ENCODE results near the gene MICAL3. TPM values are rescaled to one million over a fixed set of nuclear protein-coding genes. Genes with fewer than 3 reads are reported as not detected.

The MICAL3 gene
- total RNA-seq, 4 donors from 2014 or later, result 84.2 to 290 (median 151) TPM

DNA sequence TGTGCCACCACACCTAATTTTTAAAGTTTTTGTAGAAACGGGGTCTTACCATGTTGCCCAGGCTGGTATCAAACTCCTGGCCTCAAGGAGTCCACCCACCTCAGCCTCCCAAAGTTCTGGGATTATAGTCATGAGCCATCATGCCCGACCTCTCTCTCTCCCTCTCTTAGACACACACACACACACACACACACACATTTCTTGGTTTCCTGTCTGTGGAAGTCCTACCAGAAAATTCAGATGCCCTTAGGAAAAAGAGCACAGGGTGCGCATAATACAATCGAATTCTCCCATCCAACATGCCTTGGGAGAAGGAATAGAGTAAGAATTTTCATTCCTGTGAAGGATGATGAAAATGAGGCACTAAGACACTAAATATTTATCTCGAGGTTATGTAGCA lies 10.4 kb downstream of the MICAL3 start:
- in situ Hi-C loops (cut with MboI; ENCODE audit: low pct_ligation_motif_present in 1 of 4, low pct_unique_long_range_greater_than_20kb in 1 of 4, low sequenced_read_pairs in 3 of 4) (no loop called here), intact Hi-C loops (cut with DNase I; ENCODE audit: low total_unique reads) (no loop called here)
- 69% methylated on average over 5 of the region's 5 CpGs; no CpG with 5 or more reads in 1 of the 2 donors for WGBS, 2 donors (ENCODE audit: low coverage in 1 of 2)
- H3K4me1 ChIP-seq, result no peaks in the 10 kb centered on the region
- no peak for DNase-seq
- no peak overlapping the region for H3K27ac ChIP-seq
- no peak overlapping the region for H3K4me3 ChIP-seq
- H3K27me3 ChIP-seq, result no peaks in the 10 kb centered on the region
- no peaks in the 10 kb centered on the region for H3K9me3 ChIP-seq
- TF ChIP-seq POLR2A (IDR thresholded peaks at IDR 0.05), result no peak
- no peak for TF ChIP-seq POLR2AphosphoS5 (IDR thresholded peaks at IDR 0.05)
- no peak for TF ChIP-seq EP300 (IDR thresholded peaks at IDR 0.05; ENCODE audit: low read depth)
- TF ChIP-seq CTCF (IDR thresholded peaks at IDR 0.05), result no peak
- no peaks in the 10 kb centered on the region for H3K36me3 ChIP-seq

DNA sequence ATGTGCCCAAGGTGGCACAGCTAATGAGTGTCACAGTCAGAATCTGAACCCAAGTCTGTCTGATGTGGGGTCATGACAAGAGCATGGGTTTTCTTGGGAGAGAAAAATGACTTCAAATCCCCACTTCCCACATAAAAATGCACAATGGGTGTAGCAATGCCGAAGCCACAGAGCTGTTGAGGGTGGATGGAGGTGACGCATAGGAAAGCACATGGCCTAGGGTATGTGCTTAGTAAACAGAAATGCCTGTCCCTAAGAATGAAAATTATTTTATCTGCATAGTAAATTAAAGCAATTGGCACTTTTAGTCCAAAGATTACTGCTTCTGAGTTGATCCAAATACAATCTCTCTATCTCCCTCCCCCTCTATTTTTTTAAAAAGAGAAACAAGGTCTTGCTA lies 10.9 kb downstream of the MICAL3 start:
- H3K4me1 ChIP-seq, result no peaks in the 10 kb centered on the region
- no peak for DNase-seq
- H3K9me3 ChIP-seq, result no peaks in the 10 kb centered on the region
- intact Hi-C loops (cut with DNase I; ENCODE audit: low total_unique reads) (no loop called here), in situ Hi-C loops (cut with MboI; ENCODE audit: low pct_ligation_motif_present in 1 of 4, low pct_unique_long_range_greater_than_20kb in 1 of 4, low sequenced_read_pairs in 3 of 4) (no loop called here)
- H3K27ac ChIP-seq, result no peak overlapping the region
- no peak for TF ChIP-seq POLR2AphosphoS5 (IDR thresholded peaks at IDR 0.05)
- TF ChIP-seq POLR2A (IDR thresholded peaks at IDR 0.05), result no peak
- no peak for TF ChIP-seq CTCF (IDR thresholded peaks at IDR 0.05)
- no peak for TF ChIP-seq EP300 (IDR thresholded peaks at IDR 0.05; ENCODE audit: low read depth)
- WGBS, 2 donors (ENCODE audit: low coverage in 1 of 2), result 96% methylated on average over 2 of the region's 2 CpGs; no CpG with 5 or more reads in 1 of the 2 donors
- no peaks in the 10 kb centered on the region for H3K36me3 ChIP-seq
- H3K4me3 ChIP-seq, result no peak overlapping the region
- no peaks in the 10 kb centered on the region for H3K27me3 ChIP-seq

DNA sequence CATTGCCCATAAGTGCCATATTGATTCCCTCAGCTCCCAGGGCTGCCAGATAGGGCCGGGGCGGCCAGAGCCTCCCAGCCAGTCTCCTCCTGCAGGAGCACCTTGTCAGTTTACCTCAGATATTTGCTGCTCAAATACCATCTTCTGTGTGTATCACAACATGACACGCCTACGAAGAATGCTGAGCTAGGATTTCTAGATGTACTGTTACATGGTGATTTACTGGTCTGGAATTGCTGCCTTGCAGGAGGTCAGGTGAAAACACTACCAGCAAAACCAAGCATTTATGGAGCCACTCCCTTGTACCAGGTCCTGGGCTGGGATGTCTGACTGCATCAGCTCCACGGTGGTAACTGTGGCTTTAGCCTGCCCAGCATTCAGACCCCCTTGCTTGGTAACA lies 11.8 kb downstream of the MICAL3 start:
- Histone ChIP-seq H3K9me3 (no peaks in the 10 kb centered on the region), H3K36me3 (no peaks in the 10 kb centered on the region), H3K4me3 (no peak overlapping the region), H3K27me3 (no peaks in the 10 kb centered on the region), H3K27ac (no peak overlapping the region), H3K4me1 (no peaks in the 10 kb centered on the region)
- DNase-seq, result no peak
- 85% methylated on average over 5 of the region's 5 CpGs; no CpG with 5 or more reads in 1 of the 2 donors for WGBS, 2 donors (ENCODE audit: low coverage in 1 of 2)
- intact Hi-C loops (cut with DNase I; ENCODE audit: low total_unique reads), result no loop called here
- in situ Hi-C loops (cut with MboI; ENCODE audit: low pct_ligation_motif_present in 1 of 4, low pct_unique_long_range_greater_than_20kb in 1 of 4, low sequenced_read_pairs in 3 of 4), result no loop called here
- TF ChIP-seq EP300 (IDR thresholded peaks at IDR 0.05; ENCODE audit: low read depth) (no peak), CTCF (IDR thresholded peaks at IDR 0.05) (no peak), POLR2A (IDR thresholded peaks at IDR 0.05) (no peak), POLR2AphosphoS5 (IDR thresholded peaks at IDR 0.05) (no peak)

DNA sequence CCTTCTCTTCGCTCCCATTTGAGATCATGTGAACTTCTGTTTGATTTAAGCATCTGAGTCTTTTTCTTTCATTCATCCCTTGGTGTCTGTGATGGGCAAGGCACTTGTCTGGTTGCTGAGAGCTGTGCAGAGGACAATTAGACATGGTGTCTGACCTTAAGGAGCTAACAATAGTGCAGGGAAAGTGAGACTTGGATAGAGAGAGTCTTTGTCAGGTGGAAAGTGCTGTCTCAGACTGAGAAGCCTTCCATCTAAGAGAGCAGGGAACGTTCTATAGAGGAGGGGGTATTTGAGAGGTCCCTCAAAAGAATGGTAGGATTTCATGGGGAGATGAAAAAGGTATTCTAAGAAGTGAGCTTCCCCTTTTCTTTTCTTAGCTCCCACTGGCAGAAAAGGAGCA lies 14.1 kb downstream of the MICAL3 start:
- H3K4me1 ChIP-seq, result peaks cover 0 to 3% (median 0%) of the 10 kb centered on the region in 4 donors
- intact Hi-C loops (cut with DNase I; ENCODE audit: low total_unique reads) (no loop called here), in situ Hi-C loops (cut with MboI; ENCODE audit: low pct_ligation_motif_present in 1 of 4, low pct_unique_long_range_greater_than_20kb in 1 of 4, low sequenced_read_pairs in 3 of 4) (no loop called here)
- H3K27ac ChIP-seq, result no peak overlapping the region
- TF ChIP-seq EP300 (IDR thresholded peaks at IDR 0.05; ENCODE audit: low read depth), result no peak
- no peak for TF ChIP-seq POLR2AphosphoS5 (IDR thresholded peaks at IDR 0.05)
- TF ChIP-seq POLR2A (IDR thresholded peaks at IDR 0.05), result no peak
- no peak for TF ChIP-seq CTCF (IDR thresholded peaks at IDR 0.05)
- H3K9me3 ChIP-seq, result no peaks in the 10 kb centered on the region
- H3K36me3 ChIP-seq, result no peaks in the 10 kb centered on the region
- no peak overlapping the region for H3K4me3 ChIP-seq
- WGBS, 2 donors (ENCODE audit: low coverage in 1 of 2), result 84 to 100% methylated on average over 1 to 2 of the region's 2 CpGs
- DNase-seq, result no peak
- no peaks in the 10 kb centered on the region for H3K27me3 ChIP-seq
